GM06990 (cell line): ENCODE data around the gene GABRA5.
A peak's percentile ranks its signal among the peaks of the same experiment; 100 is the strongest.

Source experiments
- DNase-seq: peaks from one replicate; pipeline ENCODE4 v3.0.0-alpha.2; 2011; ENCODE audit not compliant: insufficient read length; ENCODE audit errors: extremely low read depth
- H3K27me3 ChIP-seq: replicated peaks from 2 replicates; pipeline ENCODE4 v1.6.0; 2011; ENCODE audit warnings: low read length; ENCODE audit not compliant: control insufficient read depth, insufficient read depth
- H3K36me3 ChIP-seq: 2 replicates; pipeline ENCODE4 v1.5.1; 2011; ENCODE audit warnings: low read length; ENCODE audit not compliant: control insufficient read depth, insufficient read depth
- H3K4me3 ChIP-seq: replicated peaks from 2 replicates; pipeline ENCODE4 v1.5.1; 2011; ENCODE audit warnings: low read depth, mild to moderate bottlenecking, control low read depth, low read length
- CTCF ChIP-seq: IDR thresholded peaks from 2 replicates; pipeline ENCODE4 v1.5.1; 2011; ENCODE audit warnings: low read length, control low read depth, mild to moderate bottlenecking, inconsistent platforms; ENCODE audit not compliant: insufficient read depth, poor library complexity, severe bottlenecking

The GABRA5 gene

GRCh38 chr15:26888761-26889160 is 21.9 kb downstream of the GABRA5 start:
- Histone ChIP-seq H3K27me3 (no peaks in the 10 kb centered on the region), H3K36me3 (no peaks in the 10 kb centered on the region), H3K4me3 (no peak overlapping the region)
- DNase-seq, result no peak
- TF ChIP-seq CTCF, result no peak

- no peak for DNase-seq
- H3K4me3 ChIP-seq, result no peak overlapping the region
- TF ChIP-seq CTCF, result peak; percentile 37
These were observed 22.5 kb downstream of the GABRA5 start for GRCh38 chr15:26889298-26889898.

DNA sequence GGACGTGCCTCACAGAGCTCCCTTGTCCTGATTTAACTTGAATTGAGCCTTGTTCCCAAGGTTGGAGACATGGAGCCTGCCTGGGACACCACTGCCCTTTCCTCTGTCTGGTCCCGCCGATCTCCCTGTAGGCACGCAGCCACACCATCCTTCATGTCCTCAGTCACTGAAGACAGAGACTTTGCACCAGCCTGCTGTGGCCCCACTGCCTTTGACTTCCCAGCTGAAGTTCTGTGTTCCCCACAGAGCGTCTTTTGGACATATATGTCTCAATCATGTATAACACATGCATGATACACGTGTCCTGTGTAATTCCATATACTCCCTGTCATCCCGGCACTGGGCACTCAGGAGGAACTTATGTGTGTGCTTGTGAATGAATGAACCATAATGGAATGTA is 23.6 kb downstream of the GABRA5 start:
- no peak for TF ChIP-seq CTCF
- DNase-seq, result no peak
- Histone ChIP-seq H3K27me3 (no peaks in the 10 kb centered on the region), H3K36me3 (no peaks in the 10 kb centered on the region), H3K4me3 (no peak overlapping the region)

More at GRCh38 chr15:26889298-26889898, 22.5 kb downstream of the GABRA5 start:
- H3K36me3 ChIP-seq, result no peaks in the 10 kb centered on the region
- H3K27me3 ChIP-seq, result no peaks in the 10 kb centered on the region

DNA sequence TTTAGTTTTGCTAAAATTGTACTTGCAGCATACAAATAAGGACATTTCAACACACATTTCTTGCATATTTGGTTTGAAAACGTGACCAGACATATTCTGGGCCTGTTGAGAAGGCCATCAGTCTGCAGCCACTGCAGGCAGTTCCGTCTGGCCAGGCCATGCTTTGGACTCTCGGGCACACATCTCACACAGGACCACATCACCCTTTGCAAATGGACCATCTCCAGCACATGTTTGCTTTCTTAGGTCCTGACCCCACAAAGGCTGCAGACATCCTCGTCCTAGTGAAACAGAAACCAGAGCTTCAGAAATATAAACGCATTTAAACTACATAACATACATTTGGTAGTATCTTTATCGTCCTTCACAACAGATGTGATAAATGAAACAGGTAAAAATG is 24.1 kb downstream of the GABRA5 start:
- no peaks in the 10 kb centered on the region for H3K36me3 ChIP-seq
- no peak for TF ChIP-seq CTCF
- no peak for DNase-seq
- no peaks in the 10 kb centered on the region for H3K27me3 ChIP-seq
- H3K4me3 ChIP-seq, result no peak overlapping the region

GRCh38 chr15:26891448-26892181 is 24.8 kb downstream of the GABRA5 start:
- no peaks in the 10 kb centered on the region for H3K36me3 ChIP-seq
- H3K4me3 ChIP-seq, result no peak overlapping the region
- no peaks in the 10 kb centered on the region for H3K27me3 ChIP-seq
- no peak for DNase-seq
- peak; percentile 52 for TF ChIP-seq CTCF
